PC-3 (cell line): ENCODE measurements around the gene SNCAIP. TPM values are rescaled to one million over a fixed set of nuclear protein-coding genes. Genes with fewer than 3 reads are reported as not detected.

Experiments used
- ATAC-seq: fragments of 200-7000 bp; cut with Tn5 transposase; 2 replicates; pipeline ENCODE4 v1.9.1; 2020; ENCODE audit warnings: mild to moderate bottlenecking, moderate library complexity
- BruUV-seq: library from RNA; stranded (reverse); fragments of 400-500 nt; replicated peaks from 2 replicates; lab custom pipeline; 2021; lab: Mats Ljungman, UMichigan
- CTCF ChIA-PET: fragments of 300-600 bp; sonication (Branson Sonifier 250); formaldehyde crosslinking; loops from one replicate; lab custom pipeline; 2022; ENCODE audit warnings: antibody characterized with exemption; lab: Charles Lee
- POLR2A ChIA-PET: fragments of 300-600 bp; sonication (Branson Sonifier 250); formaldehyde crosslinking; loops from one replicate; lab custom pipeline; 2022; ENCODE audit warnings: antibody characterized with exemption; ENCODE audit not compliant: unreplicated experiment; lab: Charles Lee
- DNase-seq: peaks from one replicate; pipeline ENCODE4 v3.0.0-alpha.2; 2015
- H2AFZ ChIP-seq: fragments of 300-600 bp; sonication (generic); 2 replicates; pipeline ENCODE4 v1.6.0; 2016; ENCODE audit warnings: antibody characterized with exemption, low read length
- H3F3A ChIP-seq: fragments of 300-600 bp; sonication (generic); one replicate; pipeline ENCODE4 v1.6.0; 2017; ENCODE audit warnings: antibody characterized with exemption, low read length, control low read depth, mild to moderate bottlenecking; ENCODE audit not compliant: unreplicated experiment
- H3K27ac ChIP-seq: fragments of 300-600 bp; sonication (generic); 2 replicates; pipeline ENCODE4 v1.5.1; 2016; ENCODE audit warnings: mild to moderate bottlenecking, low read length
- H3K27me3 ChIP-seq: fragments of 300-600 bp; sonication (generic); 2 replicates; pipeline ENCODE4 v1.6.1; 2016; ENCODE audit warnings: low read length, mixed read lengths
- H3K36me3 ChIP-seq: fragments of 300-600 bp; sonication (generic); 2 replicates; pipeline ENCODE4 v1.6.1; 2016; ENCODE audit warnings: low read depth, mixed run types, low read length, mixed read lengths
- H3K4me1 ChIP-seq: fragments of 300-600 bp; sonication (generic); 2 replicates; pipeline ENCODE4 v1.5.1; 2016; ENCODE audit warnings: low read length; ENCODE audit not compliant: insufficient read depth
- H3K4me2 ChIP-seq: fragments of 300-600 bp; sonication (generic); 2 replicates; pipeline ENCODE4 v1.6.0; 2016; ENCODE audit warnings: low read length
- H3K4me3 ChIP-seq: fragments of 300-600 bp; sonication (generic); 2 replicates; pipeline ENCODE4 v1.5.1; 2016; ENCODE audit warnings: mild to moderate bottlenecking, low read length, mixed read lengths
- H3K79me2 ChIP-seq: fragments of 300-600 bp; sonication (generic); 2 replicates; pipeline ENCODE4 v1.6.1; 2017; ENCODE audit warnings: low read length, mixed read lengths
- H3K9ac ChIP-seq: fragments of 300-600 bp; sonication (generic); 2 replicates; pipeline ENCODE4 v1.6.0; 2016; ENCODE audit warnings: mild to moderate bottlenecking, low read length
- H3K9me2 ChIP-seq: fragments of 300-600 bp; sonication (generic); replicated peaks from 2 replicates; pipeline ENCODE4 v1.6.1; 2016; ENCODE audit warnings: mixed run types, low read length, mixed read lengths
- H3K9me3 ChIP-seq: fragments of 300-600 bp; sonication (generic); 2 replicates; pipeline ENCODE4 v1.6.1; 2016; ENCODE audit warnings: low read length, mixed read lengths
- H4K20me1 ChIP-seq: fragments of 300-600 bp; sonication (generic); 2 replicates; pipeline ENCODE4 v1.6.1; 2016; ENCODE audit warnings: low read length, mixed read lengths
- EZH2 ChIP-seq: fragments of 300-600 bp; sonication (generic); IDR thresholded peaks from one replicate; pipeline ENCODE4 v1.6.1; 2017; ENCODE audit warnings: antibody characterized with exemption, mild to moderate bottlenecking, low read length; ENCODE audit not compliant: unreplicated experiment
- EZH2phosphoT487 ChIP-seq: fragments of 300-600 bp; sonication (generic); IDR thresholded peaks from 2 replicates; pipeline ENCODE4 v1.6.1; 2018; ENCODE audit warnings: mild to moderate bottlenecking, antibody characterized with exemption, low read length, borderline replicate concordance
- intact Hi-C: fragments of 100-400 bp; cut with micrococcal nuclease; formaldehyde crosslinking; loops from 2 replicates; pipeline ENCODE4 v1.9.0; 2023
- total RNA-seq: library from RNA; depleted of rRNA; stranded (reverse); fragments of >200 nt; gene quantifications from 2 replicates; pipeline ENCODE4 v1.2.3, GENCODE V29; 2014
- TF ChIP-seq, protein P1 (sequence below): fragments of 300-600 bp; sonication (generic); conservative IDR thresholded peaks from 2 replicates; pipeline ENCODE4 v1.5.1; 2017; ENCODE audit warnings: antibody characterized with exemption, low read depth, mild to moderate bottlenecking, low read length

SNCAIP gene
- total RNA-seq, 1 experiment from 2014 or later = not detected

DNA sequence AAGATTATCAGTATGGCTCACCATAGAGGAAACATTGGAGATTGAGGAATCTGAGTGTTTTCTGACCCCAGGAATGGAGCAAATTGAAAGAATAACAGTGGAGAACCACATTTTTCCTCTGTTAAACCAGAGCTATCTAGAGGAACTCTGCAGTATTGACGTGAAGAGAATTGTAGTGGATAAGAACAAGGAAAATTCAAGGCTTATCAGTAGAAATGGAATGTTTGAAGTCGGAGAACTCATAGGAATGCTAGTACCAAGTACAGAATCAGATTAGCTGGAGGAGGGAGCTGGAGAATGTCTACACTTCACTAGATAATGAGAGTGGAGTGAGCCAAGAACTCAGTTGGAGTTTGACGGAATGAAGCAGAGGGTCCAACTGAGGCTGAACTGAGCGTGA, 50.3 kb downstream of the SNCAIP start:
- CTCF ChIA-PET = no interaction called here
- intact Hi-C loops = no loop called here
- BruUV-seq = no TSS peak

DNA sequence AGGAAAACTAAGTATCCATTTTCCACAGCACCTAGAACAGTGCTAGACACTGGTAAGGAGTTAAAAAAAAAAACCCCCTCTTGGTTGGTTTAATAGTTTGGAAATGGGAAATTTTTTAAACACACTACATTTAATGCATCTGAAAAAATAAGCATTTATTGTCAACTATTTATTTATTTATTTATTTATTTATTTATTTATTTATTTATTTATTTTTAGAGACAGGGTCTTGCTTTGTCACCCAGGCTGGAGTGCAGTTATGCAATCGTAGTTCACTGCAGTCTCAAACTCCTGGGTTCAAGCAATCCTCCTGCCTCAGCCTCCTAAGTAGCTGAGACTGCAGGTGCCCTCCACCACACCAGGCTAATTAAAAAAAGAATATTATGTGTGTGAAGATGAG, 51.6 kb downstream of the SNCAIP start:
- H3K4me1 ChIP-seq = no peaks in the 10 kb centered on the region
- H3K9me2 ChIP-seq = no peaks in the 10 kb centered on the region
- no peaks in the 10 kb centered on the region for H3K36me3 ChIP-seq
- no peak overlapping the region for H3K9ac ChIP-seq
- TF ChIP-seq EZH2 = no peak
- no peak for TF ChIP-seq EZH2phosphoT487
- TF ChIP-seq, protein P1, sequence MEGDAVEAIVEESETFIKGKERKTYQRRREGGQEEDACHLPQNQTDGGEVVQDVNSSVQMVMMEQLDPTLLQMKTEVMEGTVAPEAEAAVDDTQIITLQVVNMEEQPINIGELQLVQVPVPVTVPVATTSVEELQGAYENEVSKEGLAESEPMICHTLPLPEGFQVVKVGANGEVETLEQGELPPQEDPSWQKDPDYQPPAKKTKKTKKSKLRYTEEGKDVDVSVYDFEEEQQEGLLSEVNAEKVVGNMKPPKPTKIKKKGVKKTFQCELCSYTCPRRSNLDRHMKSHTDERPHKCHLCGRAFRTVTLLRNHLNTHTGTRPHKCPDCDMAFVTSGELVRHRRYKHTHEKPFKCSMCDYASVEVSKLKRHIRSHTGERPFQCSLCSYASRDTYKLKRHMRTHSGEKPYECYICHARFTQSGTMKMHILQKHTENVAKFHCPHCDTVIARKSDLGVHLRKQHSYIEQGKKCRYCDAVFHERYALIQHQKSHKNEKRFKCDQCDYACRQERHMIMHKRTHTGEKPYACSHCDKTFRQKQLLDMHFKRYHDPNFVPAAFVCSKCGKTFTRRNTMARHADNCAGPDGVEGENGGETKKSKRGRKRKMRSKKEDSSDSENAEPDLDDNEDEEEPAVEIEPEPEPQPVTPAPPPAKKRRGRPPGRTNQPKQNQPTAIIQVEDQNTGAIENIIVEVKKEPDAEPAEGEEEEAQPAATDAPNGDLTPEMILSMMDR = no peak
- H3K9me3 ChIP-seq = no peaks in the 10 kb centered on the region
- no TSS peak for BruUV-seq
- DNase-seq (no peak), ATAC-seq (no peak)
- H4K20me1 ChIP-seq = no peaks in the 10 kb centered on the region
- H2AFZ ChIP-seq = no peak overlapping the region
- POLR2A ChIA-PET = no interaction called here
- H3F3A ChIP-seq = no peaks in the 10 kb centered on the region
- no peaks in the 10 kb centered on the region for H3K79me2 ChIP-seq
- CTCF ChIA-PET = no interaction called here
- intact Hi-C loops = no loop called here
- no peak overlapping the region for H3K4me3 ChIP-seq
- no peak overlapping the region for H3K27ac ChIP-seq
- H3K27me3 ChIP-seq = no peaks in the 10 kb centered on the region
- no peak overlapping the region for H3K4me2 ChIP-seq

More for the DNA sequence above, 50.3 kb downstream of the SNCAIP start:
- Histone ChIP-seq H3K9ac (no peak overlapping the region), H4K20me1 (no peaks in the 10 kb centered on the region), H3K9me3 (no peaks in the 10 kb centered on the region), H3K4me3 (no peak overlapping the region), H3K36me3 (no peaks in the 10 kb centered on the region), H3K27ac (no peak overlapping the region), H3K9me2 (no peaks in the 10 kb centered on the region), H3K79me2 (no peaks in the 10 kb centered on the region), H3K4me2 (no peak overlapping the region), H3F3A (no peaks in the 10 kb centered on the region), H3K4me1 (no peaks in the 10 kb centered on the region), H3K27me3 (no peaks in the 10 kb centered on the region), H2AFZ (no peak overlapping the region)
- TF ChIP-seq, protein P1 = no peak
- TF ChIP-seq EZH2phosphoT487 (no peak), EZH2 (no peak)
- POLR2A ChIA-PET = no interaction called here
- ATAC-seq (no peak), DNase-seq (no peak)

DNA sequence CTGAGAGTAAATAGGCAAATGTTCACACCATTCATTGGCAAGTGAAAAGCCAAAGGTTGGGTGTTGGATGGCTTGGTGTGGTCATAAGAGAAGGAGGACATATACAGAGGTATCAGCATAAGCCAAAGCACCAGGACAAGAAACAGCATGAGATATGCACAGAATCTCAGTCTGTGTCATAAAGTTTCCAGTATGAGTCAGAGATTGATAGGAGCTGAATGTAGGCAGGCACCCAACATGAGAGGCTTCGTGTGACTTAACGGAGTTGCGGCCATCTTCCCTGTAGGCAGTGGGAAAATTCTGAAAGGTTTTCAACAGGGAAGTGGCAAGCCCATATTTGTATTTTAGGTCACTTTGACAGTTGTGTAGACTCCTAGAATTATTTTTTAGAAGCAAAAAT, 54.5 kb downstream of the SNCAIP start:
- H3K27me3 ChIP-seq = no peaks in the 10 kb centered on the region
- ChIA-PET CTCF (no interaction called here), POLR2A (no interaction called here)
- ATAC-seq (no peak), DNase-seq (no peak)
- H2AFZ ChIP-seq = no peak overlapping the region
- no peak overlapping the region for H3K4me3 ChIP-seq
- H3K4me1 ChIP-seq = no peaks in the 10 kb centered on the region
- H3K79me2 ChIP-seq = no peaks in the 10 kb centered on the region
- intact Hi-C loops = no loop called here
- no peak overlapping the region for H3K27ac ChIP-seq
- no peaks in the 10 kb centered on the region for H4K20me1 ChIP-seq
- no peaks in the 10 kb centered on the region for H3K9me2 ChIP-seq
- H3K9me3 ChIP-seq = no peaks in the 10 kb centered on the region
- TF ChIP-seq EZH2 = no peak
- TF ChIP-seq, protein P1 = no peak
- TF ChIP-seq EZH2phosphoT487 = no peak
- no peak overlapping the region for H3K9ac ChIP-seq
- no TSS peak for BruUV-seq
- no peaks in the 10 kb centered on the region for H3F3A ChIP-seq
- H3K36me3 ChIP-seq = no peaks in the 10 kb centered on the region
- H3K4me2 ChIP-seq = no peak overlapping the region
